Esophagus muscularis mucosa (tissue), 4 donors: Measurements from ENCODE around the gene POLDIP3. TPM values are rescaled to one million over a fixed set of nuclear protein-coding genes. Genes with fewer than 3 reads are reported as not detected.

Experiments used
- DNase-seq: peaks from one replicate; pipeline ENCODE4 v3.0.0-alpha.2; 2017; ENCODE audit errors: extremely low spot score
- H3K27ac ChIP-seq, 4 donors: fragments of 200-600 bp; sonication (generic); replicated peaks in 1 of 4; 1 replicate in 3 of 4; 2 replicates in 1 of 4; pipeline ENCODE4 v1.5.1; 2016 to 2019; ENCODE audit warnings: mild to moderate bottlenecking in 1 of 4
- H3K27me3 ChIP-seq, 4 donors: fragments of 200-600 bp; sonication (generic); one replicate each; pipeline versions ENCODE4 v1.5.1 to v1.6.0; 2016 to 2019
- H3K36me3 ChIP-seq, 4 donors: fragments of 200-600 bp; sonication (generic); one replicate each; pipeline ENCODE4 v1.5.1; 2016 to 2019
- H3K4me1 ChIP-seq, 4 donors: fragments of 200-600 bp; sonication (generic); one replicate each; pipeline ENCODE4 v1.5.1; 2016 to 2019
- H3K4me3 ChIP-seq, 4 donors: fragments of 200-600 bp; sonication (generic); 1 replicate in 2 of 4; 2 replicates in 2 of 4; pipeline ENCODE4 v1.5.1; 2016 to 2019; ENCODE audit warnings: mild to moderate bottlenecking in 4 of 4, moderate library complexity in 1 of 4
- H3K9me3 ChIP-seq, 4 donors: fragments of 200-600 bp; sonication (generic); 1 replicate in 3 of 4; 2 replicates in 1 of 4; pipeline ENCODE4 v1.5.1; 2016 to 2019
- CTCF ChIP-seq, 3 experiments: fragments of 200-600 bp in 2 of 3; fragments of 450-650 bp in 1 of 3; sonication (generic) in 2 of 3; IDR thresholded peaks; one replicate each; pipeline ENCODE4 v1.5.1; 2017 to 2019; ENCODE audit warnings: antibody characterized with exemption in 3 of 3, mild to moderate bottlenecking in 2 of 3, moderate library complexity in 1 of 3
- EP300 ChIP-seq: sonication (generic); formaldehyde crosslinking; IDR thresholded peaks from one replicate; pipeline ENCODE4 v1.6.1; 2017; ENCODE audit warnings: antibody characterized with exemption
- POLR2A ChIP-seq: fragments of 450-650 bp; IDR thresholded peaks from one replicate; pipeline ENCODE4 v1.6.1; 2017; ENCODE audit warnings: antibody characterized with exemption, moderate library complexity, mild to moderate bottlenecking, low read depth
- POLR2AphosphoS5 ChIP-seq, 2 donors: sonication (generic); formaldehyde crosslinking; IDR thresholded peaks; one replicate each; pipeline ENCODE4 v1.6.1; 2017; ENCODE audit warnings: antibody characterized with exemption in 2 of 2
- WGBS: methylation state at CpG from one replicate; pipeline ENCODE4 v1.1.5; 2018; 5-methylcytosine and 5-hydroxymethylcytosine counted together
- intact Hi-C: fragments of 100-400 bp; cut with DNase I; formaldehyde crosslinking; loops from one replicate; pipeline ENCODE4 v1.15.1; 2023
- total RNA-seq, 4 donors: library from RNA; depleted of rRNA; stranded (reverse); fragments of >200 nt; gene quantifications; one replicate each; pipeline versions ENCODE4 v1.1.0 to v1.2.1, GENCODE V29; 2016

Gene POLDIP3
- total RNA-seq, 4 donors from 2014 or later = 30.6 to 47.6 (median 39.6) TPM

GRCh38 chr22:42648368-42649245 lies 33.9 kb upstream of the POLDIP3 start:
- intact Hi-C loops = no loop called here
- Histone ChIP-seq H3K27me3 (no peaks in the 10 kb centered on the region), H3K9me3 (no peaks in the 10 kb centered on the region), H3K4me1 (peaks cover 53 to 58% (median 55%) of the 10 kb centered on the region in 4 donors), H3K27ac (peak overlapping the region; percentile 93 to 98 (median 96)), H3K36me3 (no peaks in the 10 kb centered on the region), H3K4me3 (peak overlapping the region; percentile 89 to 95 (median 92))
- DNase-seq = no peak
- 5% methylated on average over 18 of the region's 49 CpGs for WGBS
- TF ChIP-seq POLR2A (no peak), EP300 (no peak), POLR2AphosphoS5 (IDR thresholded peaks at IDR 0.05) (peak in 1 of 2 donors; percentile 77), CTCF (IDR thresholded peaks at IDR 0.05) (no peak)

GRCh38 chr22:42648017-42648367 lies 33.3 kb upstream of the POLDIP3 start:
- H3K27ac ChIP-seq = peak overlapping the region; percentile 93 to 98 (median 96)
- TF ChIP-seq POLR2AphosphoS5 (IDR thresholded peaks at IDR 0.05) = no peak
- TF ChIP-seq CTCF (IDR thresholded peaks at IDR 0.05) = no peak
- TF ChIP-seq POLR2A = no peak
- no peak for TF ChIP-seq EP300
- H3K4me3 ChIP-seq = peak overlapping the region; percentile 89 to 95 (median 92)
- DNase-seq = no peak
- no peaks in the 10 kb centered on the region for H3K27me3 ChIP-seq
- intact Hi-C loops = no loop called here
- no peaks in the 10 kb centered on the region for H3K36me3 ChIP-seq
- 72% methylated on average over 4 of the region's 4 CpGs for WGBS
- no peaks in the 10 kb centered on the region for H3K9me3 ChIP-seq
- peaks cover 60 to 64% (median 61%) of the 10 kb centered on the region in 4 donors for H3K4me1 ChIP-seq

- H3K4me3 ChIP-seq = peak overlapping the region; percentile 37 to 50 (median 40)
- no peak for DNase-seq
- no peaks in the 10 kb centered on the region for H3K27me3 ChIP-seq
- H3K9me3 ChIP-seq = no peaks in the 10 kb centered on the region
- TF ChIP-seq CTCF (IDR thresholded peaks at IDR 0.05) (no peak), EP300 (no peak), POLR2A (no peak), POLR2AphosphoS5 (IDR thresholded peaks at IDR 0.05) (peak in 1 of 2 donors; percentile 42)
- 28% methylated on average over 9 of the region's 16 CpGs for WGBS
- peaks cover 71 to 75% (median 73%) of the 10 kb centered on the region in 4 donors for H3K4me1 ChIP-seq
- intact Hi-C loops = no loop called here
- no peaks in the 10 kb centered on the region for H3K36me3 ChIP-seq
- H3K27ac ChIP-seq = peak overlapping the region; percentile 93 to 98 (median 96)
Measured at GRCh38 chr22:42646569-42647525, 32.2 kb upstream of the POLDIP3 start.

- Histone ChIP-seq H3K27ac (peak overlapping the region; percentile 93 to 98 (median 96)), H3K4me3 (peak overlapping the region; percentile 37 to 50 (median 40)), H3K4me1 (peaks cover 78 to 82% (median 80%) of the 10 kb centered on the region in 4 donors), H3K36me3 (no peaks in the 10 kb centered on the region), H3K27me3 (no peaks in the 10 kb centered on the region), H3K9me3 (no peaks in the 10 kb centered on the region)
- no peak for DNase-seq
- intact Hi-C loops = no loop called here
- WGBS = 53% methylated on average over 9 of the region's 13 CpGs
- TF ChIP-seq POLR2AphosphoS5 (IDR thresholded peaks at IDR 0.05) = no peak
- TF ChIP-seq EP300 = no peak
- TF ChIP-seq POLR2A = no peak
- TF ChIP-seq CTCF (IDR thresholded peaks at IDR 0.05) = no peak
Measured at GRCh38 chr22:42645938-42646568, 31.4 kb upstream of the POLDIP3 start.
